GM12878 (cell line): ENCODE measurements around the gene TACR1. TPM values are rescaled to one million over a fixed set of nuclear protein-coding genes. Genes with fewer than 3 reads are reported as not detected.

Experiments
- ATAC-seq: fragments of 200-7000 bp; cut with Tn5 transposase; 3 replicates; pipeline ENCODE4 v1.9.1; 2020; ENCODE audit warnings: mild to moderate bottlenecking, moderate library complexity
- BruUV-seq: library from RNA; stranded (reverse); fragments of 400-500 nt; replicated peaks from 2 replicates; lab custom pipeline; 2021; lab: Mats Ljungman, UMichigan
- CTCF ChIA-PET: fragments of 300-600 bp; sonication (Branson Sonifier 250); formaldehyde crosslinking; extraction: SDS; loops from one replicate; lab custom pipeline; 2021; ENCODE audit warnings: inconsistent platforms; lab: Yijun Ruan, JAX
- POLR2A ChIA-PET: fragments of 350-600 bp; formaldehyde crosslinking; extraction: SDS; loops from one replicate; lab custom pipeline; 2021; ENCODE audit warnings: inconsistent platforms; lab: Charles Lee
- RAD21 ChIA-PET: fragments of 300-600 bp; sonication (Branson Sonifier 250); formaldehyde crosslinking; loops from one replicate; lab custom pipeline; 2023; ENCODE audit warnings: antibody characterized with exemption; ENCODE audit not compliant: unreplicated experiment; lab: Charles Lee
- SMC1A ChIA-PET: fragments of 300-600 bp; sonication (Branson Sonifier 250); formaldehyde crosslinking; loops from one replicate; lab custom pipeline; 2023; ENCODE audit not compliant: unreplicated experiment, uncharacterized antibody; lab: Charles Lee
- DNase-seq: peaks from one replicate; pipeline ENCODE4 v3.0.0-alpha.2; 2011; ENCODE audit warnings: low read depth, low spot score
- FAIRE-seq: peaks from 3 replicates; lab custom pipeline; 2011; peaks lifted over from hg19 to GRCh38; lab: Jason Lieb, UNC
- H2AFZ ChIP-seq: 2 replicates; pipeline ENCODE4 v1.6.0; 2011; ENCODE audit warnings: low read depth, low read length, control low read depth; ENCODE audit not compliant: control insufficient read depth
- H3K27ac ChIP-seq: 2 replicates; pipeline ENCODE4 v1.5.1; 2011; ENCODE audit warnings: control low read depth; ENCODE audit not compliant: control insufficient read depth, insufficient read depth
- H3K27me3 ChIP-seq, 2 experiments: replicated peaks in 1 of 2; 2 replicates each; pipeline versions ENCODE4 v1.6.0 to v1.6.1; 2011; ENCODE audit warnings: low read length in 1 of 2; ENCODE audit not compliant: control insufficient read depth in 2 of 2, insufficient read depth in 2 of 2
- H3K36me3 ChIP-seq, 2 experiments: 2 replicates each; pipeline ENCODE4 v1.5.1; 2011; ENCODE audit warnings: low read length in 1 of 2; ENCODE audit not compliant: control insufficient read depth in 2 of 2, insufficient read depth in 2 of 2
- H3K4me1 ChIP-seq: 2 replicates; pipeline ENCODE4 v1.6.1; 2011; ENCODE audit warnings: mild to moderate bottlenecking, low read length, moderate library complexity, mixed read lengths; ENCODE audit not compliant: control insufficient read depth, insufficient read depth
- H3K4me2 ChIP-seq: 2 replicates; pipeline ENCODE4 v1.6.0; 2011; ENCODE audit warnings: control low read depth; ENCODE audit not compliant: control insufficient read depth, insufficient read depth
- H3K4me3 ChIP-seq: fragments of 200-600 bp; sonication (generic); 2 replicates; pipeline ENCODE4 v1.5.1; 2016
- H3K79me2 ChIP-seq: 2 replicates; pipeline ENCODE4 v1.6.0; 2011; ENCODE audit warnings: low read length; ENCODE audit not compliant: control insufficient read depth, insufficient read depth
- H3K9ac ChIP-seq: 2 replicates; pipeline ENCODE4 v1.8.0; 2011; ENCODE audit warnings: low read length, control low read depth, mixed read lengths; ENCODE audit not compliant: control insufficient read depth, insufficient read depth
- H3K9me3 ChIP-seq: replicated peaks from 3 replicates; pipeline ENCODE4 v1.5.1; 2011; ENCODE audit warnings: mild to moderate bottlenecking, low read length; ENCODE audit not compliant: control insufficient read depth, insufficient read depth
- H4K20me1 ChIP-seq: 2 replicates; pipeline ENCODE4 v1.6.0; 2011; ENCODE audit not compliant: control insufficient read depth, insufficient read depth
- HDAC6 ChIP-seq: fragments of 200-600 bp; sonication (generic); IDR thresholded peaks from one replicate; pipeline ENCODE4 v1.8.0; 2017; ENCODE audit warnings: antibody characterized with exemption; ENCODE audit not compliant: unreplicated experiment
- RFX5 ChIP-seq: IDR thresholded peaks from 2 replicates; pipeline ENCODE4 v1.6.1; 2011; ENCODE audit warnings: low read depth, low read length, improper control_type of control experiment
- ZNF24 ChIP-seq: fragments of 450-650 bp; IDR thresholded peaks from 2 replicates; pipeline ENCODE4 v1.6.1; 2017; ENCODE audit warnings: antibody characterized with exemption, mild to moderate bottlenecking
- WGBS: methylation state at CpG from one replicate; pipeline ENCODE4 v1.1.6; 2016; ENCODE audit warnings: low lambda C conversion rate; ENCODE audit not compliant: insufficient replicate concordance, insufficient coverage; ENCODE audit errors: missing lambda C conversion rate; 5-methylcytosine and 5-hydroxymethylcytosine counted together
- in situ Hi-C: fragments of 300-500 bp; cut with MboI; formaldehyde crosslinking; loops from 9 replicates; pipeline ENCODE4 v1.14.3; 2018; ENCODE audit warnings: mixed read lengths
- intact Hi-C: fragments of 100-400 bp; cut with micrococcal nuclease; formaldehyde crosslinking; loops from one replicate; pipeline ENCODE4 v1.14.2; 2022; ENCODE audit not compliant: unreplicated experiment
- polyA plus RNA-seq, 11 experiments: library from polyadenylated mRNA; depleted of rRNA in 4 of 11; unstranded in 6 of 11; stranded (reverse) in 5 of 11; fragments of >200 nt; fragmentation: Nextera tagmentation in 4 of 11; fragmentation: Illumina TruSeq in 1 of 11; extraction: Ambion mirVana in 4 of 11; extraction: Trizol in 1 of 11; gene quantifications; 1 replicate in 1 of 11; 2 replicates in 10 of 11; pipeline versions ENCODE4 v1.2.1 to v1.2.3, GENCODE V29; 2011 to 2016; ENCODE audit warnings: inconsistent platforms in 2 of 11, missing spikeins in 2 of 11, low read depth in 1 of 11
- total RNA-seq, 4 experiments: library from RNA; depleted of rRNA in 3 of 4; stranded (reverse); fragments of >200 nt in 3 of 4; fragmentation: Illumina TruSeq in 1 of 4; extraction: Trizol in 1 of 4; gene quantifications; 2 replicates each; pipeline versions ENCODE4 v1.2.1 to v1.2.3, GENCODE V29; 2013 to 2021
- TF ChIP-seq, protein P1 (sequence below): fragments of 450-650 bp; formaldehyde crosslinking; IDR thresholded peaks from 2 replicates; pipeline ENCODE4 v1.4.0; 2022; ENCODE audit warnings: mild to moderate bottlenecking, moderate library complexity

Gene TACR1
- total and polyA plus RNA-seq, 10 of the 15 experiments (the other 5 are each of a cell fraction or from before 2014, with no cell fraction given), result 0.04 to 1.4 (median 0.15) TPM

DNA sequence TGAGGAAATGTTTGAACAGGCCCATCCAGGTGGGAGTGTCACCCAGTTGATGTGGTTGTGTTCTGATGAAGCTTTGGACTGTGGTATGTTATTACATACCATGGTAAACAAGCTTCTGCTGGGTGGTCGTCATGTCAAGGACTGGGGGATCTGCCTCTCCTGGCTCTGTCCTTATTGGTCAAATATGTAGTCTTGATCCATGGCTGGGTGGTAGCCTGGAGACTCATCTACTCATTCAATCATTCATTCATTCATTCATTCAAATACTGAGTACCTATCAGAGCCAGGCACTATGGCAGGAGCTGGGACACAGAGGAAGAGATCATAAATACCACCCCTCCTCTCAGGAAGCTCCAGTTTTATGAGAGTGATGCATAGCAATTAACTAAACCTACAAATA, 60.8 kb downstream of the TACR1 start:
- ATAC-seq, result no peak
- BruUV-seq, result no TSS peak
- H3K36me3 ChIP-seq, result no peaks in the 10 kb centered on the region
- no peak overlapping the region for H3K27ac ChIP-seq
- CTCF ChIA-PET, result interaction anchor here (1.4 kb wide), 1 partner anchor 219 kb away, joined by 3 read pairs; no protein-coding TSS in a partner anchor
- no peaks in the 10 kb centered on the region for H3K79me2 ChIP-seq
- SMC1A ChIA-PET, result no interaction called here
- POLR2A ChIA-PET, result no interaction called here
- WGBS, result 86% methylated on average over 1 of the region's 1 CpG
- H4K20me1 ChIP-seq, result no peaks in the 10 kb centered on the region
- FAIRE-seq, result no peak
- H3K9ac ChIP-seq, result no peak overlapping the region
- H3K27me3 ChIP-seq, result no peaks in the 10 kb centered on the region
- H3K4me1 ChIP-seq, result no peaks in the 10 kb centered on the region
- H3K4me3 ChIP-seq, result no peak overlapping the region
- H2AFZ ChIP-seq, result no peak overlapping the region
- no peak overlapping the region for H3K4me2 ChIP-seq
- RAD21 ChIA-PET, result no interaction called here
- in situ Hi-C loops (no loop called here), intact Hi-C loops (no loop called here)
- H3K9me3 ChIP-seq, result no peaks in the 10 kb centered on the region
- DNase-seq, result no peak
- TF ChIP-seq RFX5, result no peak
- TF ChIP-seq ZNF24, result peak; percentile 56; the same call in 1 of the 2 replicates
- TF ChIP-seq, protein P1, sequence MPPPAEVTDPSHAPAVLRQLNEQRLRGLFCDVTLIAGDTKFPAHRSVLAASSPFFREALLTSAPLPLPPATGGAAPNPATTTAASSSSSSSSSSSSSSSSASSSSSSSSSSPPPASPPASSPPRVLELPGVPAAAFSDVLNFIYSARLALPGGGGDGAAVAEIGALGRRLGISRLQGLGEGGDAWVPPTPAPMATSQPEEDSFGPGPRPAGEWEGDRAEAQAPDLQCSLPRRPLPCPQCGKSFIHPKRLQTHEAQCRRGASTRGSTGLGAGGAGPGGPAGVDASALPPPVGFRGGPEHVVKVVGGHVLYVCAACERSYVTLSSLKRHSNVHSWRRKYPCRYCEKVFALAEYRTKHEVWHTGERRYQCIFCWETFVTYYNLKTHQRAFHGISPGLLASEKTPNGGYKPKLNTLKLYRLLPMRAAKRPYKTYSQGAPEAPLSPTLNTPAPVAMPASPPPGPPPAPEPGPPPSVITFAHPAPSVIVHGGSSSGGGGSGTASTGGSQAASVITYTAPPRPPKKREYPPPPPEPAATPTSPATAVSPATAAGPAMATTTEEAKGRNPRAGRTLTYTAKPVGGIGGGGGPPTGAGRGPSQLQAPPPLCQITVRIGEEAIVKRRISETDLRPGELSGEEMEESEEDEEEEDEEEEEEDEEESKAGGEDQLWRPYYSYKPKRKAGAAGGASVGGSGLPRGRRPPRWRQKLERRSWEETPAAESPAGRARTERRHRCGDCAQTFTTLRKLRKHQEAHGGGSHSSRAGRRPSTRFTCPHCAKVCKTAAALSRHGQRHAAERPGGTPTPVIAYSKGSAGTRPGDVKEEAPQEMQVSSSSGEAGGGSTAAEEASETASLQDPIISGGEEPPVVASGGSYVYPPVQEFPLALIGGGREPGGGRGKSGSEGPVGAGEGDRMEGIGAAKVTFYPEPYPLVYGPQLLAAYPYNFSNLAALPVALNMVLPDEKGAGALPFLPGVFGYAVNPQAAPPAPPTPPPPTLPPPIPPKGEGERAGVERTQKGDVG, result no peak
- TF ChIP-seq HDAC6, result no peak
